Ovary (tissue), 1 donor: ENCODE measurements around the gene JPH3.

Source experiments
- EP300 ChIP-seq: sonication (generic); formaldehyde crosslinking; IDR thresholded peaks from one replicate; pipeline ENCODE4 v1.6.1; 2017; ENCODE audit warnings: antibody characterized with exemption
- POLR2A ChIP-seq: fragments of 450-650 bp; IDR thresholded peaks from one replicate; pipeline ENCODE4 v1.6.1; 2017; ENCODE audit warnings: antibody characterized with exemption, mild to moderate bottlenecking, moderate library complexity

DNA sequence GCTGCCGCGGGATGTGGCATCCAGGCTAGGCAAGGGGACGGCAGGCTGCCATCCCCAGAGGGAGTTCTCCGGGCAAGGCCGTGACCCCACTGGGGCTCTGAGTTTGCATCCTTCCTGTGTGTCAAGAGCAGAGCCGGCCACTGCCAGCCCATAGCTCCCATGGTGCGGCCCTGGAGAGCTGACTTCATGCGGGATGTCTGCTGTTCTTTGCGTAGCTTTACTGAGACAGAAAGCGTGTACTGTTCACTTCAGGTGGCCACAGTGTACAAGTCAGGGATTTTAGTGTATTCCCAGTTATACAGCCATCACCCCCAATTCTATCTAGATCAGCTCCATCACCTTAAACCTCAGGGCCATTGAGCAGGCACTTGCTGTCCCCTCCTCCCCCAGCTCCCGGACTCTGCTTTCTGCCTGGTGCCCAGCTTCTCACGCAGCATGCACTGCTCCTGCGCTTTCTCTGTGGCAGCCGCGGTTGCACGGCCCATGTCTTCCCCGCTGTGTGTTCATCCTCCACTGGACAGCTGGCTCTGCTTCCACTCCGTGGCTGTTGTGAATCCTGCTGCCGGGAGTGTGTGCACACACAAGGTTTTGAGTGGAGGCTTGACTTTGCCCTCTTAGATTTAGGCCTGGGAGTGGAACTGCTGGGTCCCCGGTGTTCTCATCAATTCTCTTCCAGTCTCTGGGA is 92.3 kb downstream of the JPH3 start:
- TF ChIP-seq EP300 (no peak), POLR2A (no peak)
